CD1c-positive myeloid dendritic cell (primary cell): ENCODE data around the gene CFHR1.

Experiments
- DNase-seq: peaks from one replicate; pipeline ENCODE4 v3.0.0-alpha.2; 2016; ENCODE audit errors: extremely low spot score

Gene CFHR1

DNA sequence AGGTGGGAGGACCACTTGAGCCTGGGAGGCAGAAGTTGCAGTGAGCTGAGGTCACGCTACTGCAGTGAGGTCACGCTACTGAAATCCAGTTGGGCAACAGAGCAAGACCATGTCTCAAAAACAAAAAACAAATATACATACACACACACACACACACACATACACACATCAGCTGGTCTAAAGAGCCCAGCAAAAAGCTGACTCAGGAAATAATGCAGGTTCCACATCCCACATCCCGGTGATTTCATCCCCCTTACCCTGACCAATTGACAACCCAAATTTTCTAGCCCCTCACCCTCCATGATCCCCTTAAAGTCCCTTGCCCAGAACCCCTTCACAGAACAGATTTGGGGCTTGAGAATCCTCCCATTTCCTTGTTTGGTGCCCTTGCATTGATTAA lies 56.4 kb downstream of the CFHR1 start:
- DNase-seq: no peak

DNA sequence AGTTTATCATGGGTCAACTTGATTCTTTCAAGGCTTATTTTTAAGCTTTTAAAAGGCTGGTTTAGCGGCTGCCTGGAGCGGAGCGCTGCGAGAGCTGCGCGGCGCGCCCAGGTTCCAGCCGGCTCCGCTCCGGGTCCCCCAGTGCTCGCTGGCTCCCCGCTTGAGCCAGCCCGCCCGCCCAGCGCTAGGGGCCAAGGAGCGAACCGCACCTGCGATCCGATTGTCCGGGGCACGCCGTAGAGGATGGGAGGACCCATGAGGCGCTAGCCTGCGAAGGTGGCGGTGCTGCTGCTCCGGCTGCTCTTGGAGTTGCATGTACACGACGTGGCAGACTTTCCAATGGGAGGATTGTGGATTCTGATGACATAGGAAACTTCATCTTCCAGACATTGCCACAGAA lies 58.4 kb downstream of the CFHR1 start:
- DNase-seq: no peak
